GM10248 (cell line): ENCODE results near the gene HAND2.

ENCODE experiments used
- CTCF ChIA-PET: fragments of 300-600 bp; sonication (Branson Sonifier 250); formaldehyde crosslinking; extraction: SDS; loops from one replicate; lab custom pipeline; 2021; ENCODE audit warnings: antibody characterized with exemption; lab: Yijun Ruan, JAX
- POLR2A ChIA-PET: fragments of 350-650 bp; sonication (Branson Sonifier 250); formaldehyde crosslinking; extraction: SDS; loops from one replicate; lab custom pipeline; 2020; ENCODE audit warnings: antibody characterized with exemption; lab: Yijun Ruan, JAX
- DNase-seq: peaks from one replicate; pipeline ENCODE4 v3.0.0; 2012; ENCODE audit errors: extremely low spot score
- CTCF ChIP-seq: IDR thresholded peaks from 2 replicates; pipeline ENCODE4 v1.5.1; 2012; ENCODE audit warnings: mild to moderate bottlenecking, low read depth; ENCODE audit errors: extremely low read depth, missing control alignments, control extremely low read depth

HAND2 gene

GRCh38 chr4:173547889-173548288, 17.9 kb upstream of the HAND2 start:
- DNase-seq: no peak
- TF ChIP-seq CTCF: no peak
- ChIA-PET CTCF (interaction anchor here (0.9 to 1.0 kb wide), 2 partner anchors 9 to 42 kb away, joined by 3 to 6 read pairs; no protein-coding TSS in a partner anchor), POLR2A (no interaction called here)

- no peak for TF ChIP-seq CTCF
- ChIA-PET CTCF (interaction anchor here (0.9 kb wide), 1 partner anchor 22 kb away, joined by 4 read pairs; no protein-coding TSS in a partner anchor), POLR2A (no interaction called here)
- no peak for DNase-seq
Observed at GRCh38 chr4:173546776-173547175, 16.7 kb upstream of the HAND2 start.

- TF ChIP-seq CTCF: no peak
- no peak for DNase-seq
- CTCF ChIA-PET: no interaction called here
- POLR2A ChIA-PET: no interaction called here
Observed at GRCh38 chr4:173545440-173545839, 15.4 kb upstream of the HAND2 start.

GRCh38 chr4:173543266-173543665, 13.2 kb upstream of the HAND2 start:
- CTCF ChIA-PET: interaction anchor here (1.0 kb wide), 1 partner anchor 9 kb away, joined by 3 read pairs; no protein-coding TSS in a partner anchor

GRCh38 chr4:173539986-173540385, 10.0 kb upstream of the HAND2 start:
- CTCF ChIA-PET: no interaction called here
- POLR2A ChIA-PET: no interaction called here
- no peak for DNase-seq
- TF ChIP-seq CTCF: no peak

More at GRCh38 chr4:173543266-173543665, 13.2 kb upstream of the HAND2 start:
- no peak for DNase-seq
- POLR2A ChIA-PET: no interaction called here
- TF ChIP-seq CTCF: no peak

GRCh38 chr4:173538909-173539445, 8.9 kb upstream of the HAND2 start:
- no peak for TF ChIP-seq CTCF
- ChIA-PET POLR2A (no interaction called here), CTCF (interaction anchor here (0.9 to 1.4 kb wide), 4 partner anchors 9 to 110 kb away, joined by 3 read pairs; no protein-coding TSS in a partner anchor)
- no peak for DNase-seq
